Stomach (tissue), 9 donors: ENCODE measurements around the gene GGACT. TPM values are rescaled to one million over a fixed set of nuclear protein-coding genes. Genes with fewer than 3 reads are reported as not detected.

ENCODE experiments used
- DNase-seq, 2 donors: peaks; one replicate each; pipeline versions ENCODE4 v3.0.0 to v3.0.0-alpha.2; 2013 to 2019
- H3K27ac ChIP-seq, 5 donors: fragments of 200-600 bp in 4 of 5; sonication (generic) in 4 of 5; one replicate each; pipeline ENCODE4 v1.5.1; 2013 to 2019; ENCODE audit warnings: mild to moderate bottlenecking in 1 of 5, moderate library complexity in 1 of 5
- H3K27me3 ChIP-seq, 3 donors: fragments of 200-600 bp; sonication (generic); one replicate each; pipeline ENCODE4 v1.5.1; 2017 to 2019; ENCODE audit warnings: mixed run types in 1 of 3
- H3K36me3 ChIP-seq, 4 donors: fragments of 200-600 bp; sonication (generic); 1 replicate in 3 of 4; 2 replicates in 1 of 4; pipeline ENCODE4 v1.5.1; 2016 to 2019
- H3K4me1 ChIP-seq, 4 donors: fragments of 200-600 bp; sonication (generic); one replicate each; pipeline ENCODE4 v1.5.1; 2016 to 2019
- H3K4me3 ChIP-seq, 4 donors: fragments of 200-600 bp; sonication (generic) in 3 of 4; one replicate each; pipeline ENCODE4 v1.5.1; 2016 to 2019; ENCODE audit warnings: mild to moderate bottlenecking in 1 of 4
- H3K9me3 ChIP-seq, 4 donors: fragments of 200-600 bp; sonication (generic); one replicate each; pipeline ENCODE4 v1.5.1; 2016 to 2019
- CTCF ChIP-seq, 7 experiments: fragments of 450-650 bp in 4 of 7; fragments of 200-600 bp in 3 of 7; sonication (generic) in 3 of 7; IDR thresholded peaks; one replicate each; pipeline ENCODE4 v1.5.1; 2016 to 2019; ENCODE audit warnings: antibody characterized with exemption in 7 of 7, control low read depth in 2 of 7, mild to moderate bottlenecking in 1 of 7
- EP300 ChIP-seq: sonication (generic); formaldehyde crosslinking; IDR thresholded peaks from one replicate; pipeline ENCODE4 v1.6.1; 2017; ENCODE audit warnings: antibody characterized with exemption
- POLR2A ChIP-seq, 4 donors: fragments of 450-650 bp; IDR thresholded peaks; one replicate each; pipeline ENCODE4 v1.6.1; 2016; ENCODE audit warnings: antibody characterized with exemption in 4 of 4, control low read depth in 2 of 4, mild to moderate bottlenecking in 1 of 4, moderate library complexity in 1 of 4
- POLR2AphosphoS5 ChIP-seq, 3 donors: sonication (generic); formaldehyde crosslinking; IDR thresholded peaks; one replicate each; pipeline ENCODE4 v1.6.1; 2016; ENCODE audit warnings: antibody characterized with exemption in 3 of 3
- WGBS, 5 donors: extraction: QIAGEN DNeasy Blood & Tissue Kit in 3 of 5; methylation state at CpG; one replicate each; pipeline versions ENCODE4 v1.1.5 to v1.1.7; 2013 to 2018; 5-methylcytosine and 5-hydroxymethylcytosine counted together
- intact Hi-C: fragments of 100-400 bp; cut with DNase I; formaldehyde crosslinking; loops from one replicate; pipeline ENCODE4 v1.15.1; 2023; ENCODE audit warnings: low total_unique reads
- polyA plus RNA-seq, 3 donors: library from polyadenylated mRNA; stranded (reverse); fragments of 200-250 nt; gene quantifications; one replicate each; pipeline ENCODE4 v1.2.3, GENCODE V29; 2013
- total RNA-seq, 5 donors: library from RNA; depleted of rRNA; stranded (reverse); fragments of >200 nt; gene quantifications; one replicate each; pipeline versions ENCODE4 v1.1.0 to v1.2.3, GENCODE V29; 2014 to 2016
- donor health status: healthy with polysubstance abuse.
- donor health status: Bipolar disorder and iron deficiency.
- donor health status: healthy.

GGACT gene
- total and polyA plus RNA-seq, 8 donors = 1.4 to 13.2 (median 6.0) TPM

- no peaks in the 10 kb centered on the region for H3K9me3 ChIP-seq
- no peak for DNase-seq
- no peak overlapping the region for H3K4me3 ChIP-seq
- no peak for TF ChIP-seq POLR2AphosphoS5 (IDR thresholded peaks at IDR 0.05)
- no peak for TF ChIP-seq POLR2A (IDR thresholded peaks at IDR 0.05)
- no peak for TF ChIP-seq CTCF (IDR thresholded peaks at IDR 0.05)
- TF ChIP-seq EP300 = no peak
- H3K4me1 ChIP-seq = no peaks in the 10 kb centered on the region
- WGBS, 5 donors = 94 to 98% (median 96%) methylated on average over 7 of the region's 7 CpGs
- no peak overlapping the region for H3K27ac ChIP-seq
- H3K36me3 ChIP-seq = peaks cover 23 to 90% (median 85%) of the 10 kb centered on the region in 4 donors
- intact Hi-C loops = no loop called here
- no peaks in the 10 kb centered on the region for H3K27me3 ChIP-seq
Measured at GRCh38 chr13:100636004-100636403, 47.4 kb upstream of the GGACT start.

GRCh38 chr13:100634696-100635095 lies 46.1 kb upstream of the GGACT start:
- no peak for DNase-seq
- Histone ChIP-seq H3K36me3 (peaks cover 26 to 90% (median 83%) of the 10 kb centered on the region in 4 donors), H3K27me3 (no peaks in the 10 kb centered on the region), H3K4me1 (no peaks in the 10 kb centered on the region), H3K4me3 (no peak overlapping the region), H3K9me3 (no peaks in the 10 kb centered on the region), H3K27ac (no peak overlapping the region)
- 92 to 96% (median 93%) methylated on average over 12 of the region's 12 CpGs for WGBS, 5 donors
- no peak for TF ChIP-seq CTCF (IDR thresholded peaks at IDR 0.05)
- TF ChIP-seq POLR2A (IDR thresholded peaks at IDR 0.05) = no peak
- TF ChIP-seq EP300 = no peak
- TF ChIP-seq POLR2AphosphoS5 (IDR thresholded peaks at IDR 0.05) = no peak
- intact Hi-C loops = no loop called here

- WGBS, 5 donors = 87 to 97% (median 90%) methylated on average over 2 of the region's 2 CpGs
- Histone ChIP-seq H3K27ac (no peak overlapping the region), H3K4me1 (no peaks in the 10 kb centered on the region), H3K36me3 (peaks cover 33 to 91% (median 83%) of the 10 kb centered on the region in 4 donors), H3K9me3 (no peaks in the 10 kb centered on the region), H3K4me3 (no peak overlapping the region), H3K27me3 (no peaks in the 10 kb centered on the region)
- peak in 1 of 2 donors; percentile 35 for DNase-seq
- TF ChIP-seq EP300 (no peak), POLR2A (IDR thresholded peaks at IDR 0.05) (no peak), POLR2AphosphoS5 (IDR thresholded peaks at IDR 0.05) (no peak), CTCF (IDR thresholded peaks at IDR 0.05) (no peak)
- intact Hi-C loops = no loop called here
Measured at GRCh38 chr13:100633461-100633860, 44.9 kb upstream of the GGACT start.

- Histone ChIP-seq H3K27ac (no peak overlapping the region), H3K4me3 (no peak overlapping the region), H3K27me3 (no peaks in the 10 kb centered on the region), H3K4me1 (no peaks in the 10 kb centered on the region), H3K9me3 (no peaks in the 10 kb centered on the region), H3K36me3 (peaks cover 28 to 91% (median 84%) of the 10 kb centered on the region in 4 donors)
- DNase-seq = no peak
- intact Hi-C loops = no loop called here
- TF ChIP-seq POLR2AphosphoS5 (IDR thresholded peaks at IDR 0.05) (no peak), POLR2A (IDR thresholded peaks at IDR 0.05) (no peak), EP300 (no peak), CTCF (IDR thresholded peaks at IDR 0.05) (no peak)
- WGBS, 5 donors = 78 to 81% (median 80%) methylated on average over 8 of the region's 8 CpGs
Measured at GRCh38 chr13:100630555-100630954, 42.0 kb upstream of the GGACT start.
